GM18526 (cell line): ENCODE results near the gene GPR61.

ENCODE experiments used
- POLR2A ChIP-seq: IDR thresholded peaks from 3 replicates; pipeline ENCODE4 v1.6.1; 2011; ENCODE audit not compliant: insufficient read length; ENCODE audit errors: extremely low read depth

GPR61 gene

GRCh38 chr1:109527098-109527811 lies 12.4 kb upstream of the GPR61 start:
- no peak for TF ChIP-seq POLR2A

- no peak for TF ChIP-seq POLR2A
Measured at GRCh38 chr1:109527846-109528695, 11.6 kb upstream of the GPR61 start.

DNA sequence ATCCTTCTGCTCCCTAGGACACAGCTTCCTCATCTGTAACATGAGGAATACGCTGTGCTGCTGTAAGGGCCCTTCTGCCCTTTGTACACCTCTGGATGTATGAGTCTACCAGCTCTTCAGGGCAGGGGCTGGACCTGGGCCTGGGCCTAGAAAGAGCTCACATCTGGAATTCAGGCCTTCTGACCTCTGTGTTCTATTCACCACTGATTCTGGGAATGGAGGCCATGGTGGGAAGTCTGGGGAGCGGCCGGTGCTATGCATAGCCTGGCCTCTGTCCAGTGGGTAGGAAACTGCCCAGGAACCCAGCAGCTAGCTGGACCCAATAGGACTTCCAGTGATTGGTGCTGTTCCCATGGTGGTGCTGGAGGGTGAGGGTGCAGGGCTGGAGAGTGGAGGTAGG lies 11.0 kb upstream of the GPR61 start:
- TF ChIP-seq POLR2A, result no peak

GRCh38 chr1:109529881-109530456 lies 9.7 kb upstream of the GPR61 start:
- no peak for TF ChIP-seq POLR2A

DNA sequence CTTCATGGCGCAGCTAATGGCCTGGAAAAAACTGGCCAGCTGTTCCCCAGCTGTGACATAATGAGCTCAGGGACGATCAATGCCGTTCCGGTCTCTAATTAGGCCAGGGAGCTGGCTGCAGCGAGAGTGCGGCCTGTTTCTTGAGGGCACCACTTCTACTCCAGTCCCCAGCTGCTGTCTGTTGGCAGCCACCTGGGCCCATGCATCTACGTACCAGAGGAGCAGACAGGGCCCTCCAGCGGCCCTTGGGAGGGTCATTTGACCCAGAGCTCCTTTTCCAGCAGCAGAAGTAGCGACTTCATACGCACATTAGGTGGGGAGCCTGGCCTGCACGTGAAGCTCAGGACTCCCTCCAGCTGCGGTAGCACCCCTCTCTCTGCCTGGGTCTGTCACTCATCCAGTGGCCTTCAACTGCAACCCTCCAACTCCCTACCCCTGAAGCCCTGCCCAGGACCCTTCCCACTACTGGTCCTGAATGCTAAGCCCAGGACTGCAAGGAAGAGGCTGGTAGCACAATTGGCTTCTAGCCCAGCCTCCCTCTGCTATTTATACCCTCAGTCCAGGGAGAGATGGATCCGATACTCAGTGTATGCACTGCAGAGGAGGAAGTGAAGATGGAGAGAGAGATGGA lies 9.1 kb upstream of the GPR61 start:
- no peak for TF ChIP-seq POLR2A

DNA sequence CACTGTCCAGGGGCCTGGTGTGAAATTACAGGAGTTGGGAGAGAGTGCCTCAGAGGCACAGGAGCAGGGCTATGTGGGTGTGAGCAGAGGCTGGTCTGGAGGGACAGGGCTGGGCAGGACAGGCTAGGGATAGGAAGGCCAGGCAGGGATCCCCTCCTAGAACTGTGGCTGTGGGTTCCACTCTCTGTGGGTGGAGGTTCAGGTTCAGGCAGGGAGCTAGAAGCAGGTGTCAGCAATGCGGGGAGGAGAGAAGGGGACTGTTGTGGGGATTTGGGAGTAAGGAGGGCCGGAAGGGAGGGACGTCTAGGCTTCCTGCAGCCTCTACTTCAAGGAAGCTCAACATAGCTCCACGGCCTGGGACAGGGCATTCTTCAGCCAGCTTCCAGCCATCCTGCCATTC lies 8.3 kb upstream of the GPR61 start:
- TF ChIP-seq POLR2A, result no peak

- no peak for TF ChIP-seq POLR2A
Measured at GRCh38 chr1:109531826-109532364, 7.8 kb upstream of the GPR61 start.

- no peak for TF ChIP-seq POLR2A
Measured at GRCh38 chr1:109532365-109533136, 7.1 kb upstream of the GPR61 start.

DNA sequence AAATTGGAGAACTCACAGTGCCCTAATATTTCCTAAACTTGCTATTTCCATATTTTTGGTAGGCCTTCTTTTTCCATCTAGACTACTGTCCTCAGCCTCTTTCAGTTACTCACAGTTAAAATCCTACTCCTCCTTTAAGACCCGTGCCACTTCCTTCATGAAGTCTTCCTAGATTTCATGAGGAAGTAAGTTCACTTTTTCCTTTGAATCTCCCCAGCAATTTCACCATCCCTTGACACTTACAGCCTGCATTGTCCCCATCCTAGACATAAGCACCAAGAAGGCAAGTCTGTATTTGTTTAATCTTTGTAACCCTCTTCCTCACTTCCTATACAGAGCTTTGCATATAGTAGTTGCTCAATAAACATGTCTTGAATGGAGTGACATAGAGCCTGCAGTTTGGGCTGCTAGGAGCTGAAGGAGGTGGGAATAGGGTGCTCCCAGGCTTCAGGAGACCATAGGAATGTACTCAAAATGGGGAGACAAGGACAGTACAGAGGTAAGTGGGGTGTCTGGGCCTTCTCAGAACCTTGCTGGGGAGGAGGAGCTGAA lies 5.3 kb upstream of the GPR61 start:
- TF ChIP-seq POLR2A, result no peak

DNA sequence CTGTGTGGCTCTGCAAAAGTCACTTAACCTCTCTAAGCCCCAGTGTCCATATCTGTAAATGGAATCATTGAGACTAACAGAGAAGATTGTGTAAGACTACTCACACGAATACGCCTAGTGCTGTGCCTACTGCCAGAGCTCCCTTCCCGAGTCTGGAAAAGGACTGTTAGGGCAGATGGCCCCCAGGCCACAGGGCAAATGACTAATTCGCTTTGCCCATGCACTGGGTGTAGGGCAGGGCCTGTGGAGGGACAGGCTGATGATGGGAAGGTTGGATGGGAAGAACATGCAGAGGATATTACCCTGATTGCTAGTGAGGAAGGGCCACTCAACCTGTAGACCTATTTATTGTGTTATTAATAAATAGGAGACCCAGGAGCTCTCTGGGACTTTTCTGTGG lies 4.2 kb upstream of the GPR61 start:
- no peak for TF ChIP-seq POLR2A

DNA sequence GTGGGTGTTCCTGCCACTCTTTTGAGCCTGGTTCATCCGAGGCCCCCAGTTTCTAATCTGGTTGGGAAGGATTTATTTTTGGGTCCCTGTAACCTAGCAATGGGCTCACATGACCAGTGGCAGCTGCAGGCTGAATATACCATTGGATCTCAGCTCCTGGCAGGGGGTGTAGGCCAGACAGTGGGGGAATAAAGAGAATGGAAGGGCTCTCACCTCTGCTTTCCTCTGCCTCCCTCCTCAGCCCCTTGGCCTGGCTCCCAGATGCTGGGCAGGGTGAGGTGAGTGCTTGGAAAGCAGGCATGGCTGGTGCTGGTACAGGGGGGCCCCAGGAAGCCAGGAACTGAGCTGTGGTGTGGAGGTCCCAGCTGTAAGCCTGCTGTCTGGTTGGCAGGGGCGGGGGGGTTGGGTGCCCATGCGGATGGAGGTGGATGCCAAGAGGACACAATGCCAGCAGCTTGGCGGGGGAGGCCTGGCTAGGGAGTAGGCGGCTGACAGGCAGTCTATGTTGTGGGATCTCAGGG lies 3.6 kb upstream of the GPR61 start:
- no peak for TF ChIP-seq POLR2A

DNA sequence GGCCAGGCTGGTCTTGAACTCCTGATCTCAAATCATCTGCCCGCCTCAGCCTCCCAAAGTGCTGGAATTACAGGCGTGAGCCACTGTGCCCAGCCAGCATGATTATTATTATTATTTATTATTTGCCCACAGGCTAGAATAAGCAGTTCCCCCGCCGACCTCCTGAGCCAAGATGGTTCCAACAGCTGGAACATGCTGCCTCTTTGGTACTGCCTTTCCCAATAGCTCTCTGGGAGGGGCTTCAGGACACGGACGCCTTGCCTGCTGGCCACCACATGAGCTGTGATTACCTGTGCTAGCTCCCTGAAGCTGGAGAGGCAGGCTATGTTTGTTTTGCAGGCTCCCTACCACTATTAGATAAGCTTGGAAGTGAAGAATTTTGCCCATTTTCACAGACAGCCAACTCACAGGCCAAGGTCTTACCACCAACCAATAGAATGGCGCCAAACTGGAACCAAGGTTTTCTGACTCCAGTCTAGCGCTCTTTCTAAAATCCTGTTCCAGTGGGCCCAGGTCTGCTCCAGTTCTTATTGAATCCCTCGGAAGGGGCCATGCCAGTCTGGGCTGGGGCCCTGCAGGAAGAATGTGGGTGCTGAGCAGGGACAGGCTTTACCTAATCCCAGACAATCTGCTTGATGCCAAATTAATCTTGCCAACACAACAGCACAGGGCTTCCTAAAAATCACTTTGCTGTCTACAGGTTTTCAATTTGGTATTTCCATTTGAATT lies 2.1 kb upstream of the GPR61 start:
- TF ChIP-seq POLR2A, result no peak

- TF ChIP-seq POLR2A, result no peak
Measured at GRCh38 chr1:109538827-109539555, 681 bp upstream of the GPR61 start.
